DMS153 treated with DMSO at 0.1 percent for 48 hours (cell line): Measurements from ENCODE around the gene THAP3.

Source experiments
- DNase-seq: peaks from one replicate; lab custom pipeline; 2025; ENCODE audit not compliant: unreplicated experiment; lab: John Stamatoyannopoulos, UW

Gene THAP3

DNA sequence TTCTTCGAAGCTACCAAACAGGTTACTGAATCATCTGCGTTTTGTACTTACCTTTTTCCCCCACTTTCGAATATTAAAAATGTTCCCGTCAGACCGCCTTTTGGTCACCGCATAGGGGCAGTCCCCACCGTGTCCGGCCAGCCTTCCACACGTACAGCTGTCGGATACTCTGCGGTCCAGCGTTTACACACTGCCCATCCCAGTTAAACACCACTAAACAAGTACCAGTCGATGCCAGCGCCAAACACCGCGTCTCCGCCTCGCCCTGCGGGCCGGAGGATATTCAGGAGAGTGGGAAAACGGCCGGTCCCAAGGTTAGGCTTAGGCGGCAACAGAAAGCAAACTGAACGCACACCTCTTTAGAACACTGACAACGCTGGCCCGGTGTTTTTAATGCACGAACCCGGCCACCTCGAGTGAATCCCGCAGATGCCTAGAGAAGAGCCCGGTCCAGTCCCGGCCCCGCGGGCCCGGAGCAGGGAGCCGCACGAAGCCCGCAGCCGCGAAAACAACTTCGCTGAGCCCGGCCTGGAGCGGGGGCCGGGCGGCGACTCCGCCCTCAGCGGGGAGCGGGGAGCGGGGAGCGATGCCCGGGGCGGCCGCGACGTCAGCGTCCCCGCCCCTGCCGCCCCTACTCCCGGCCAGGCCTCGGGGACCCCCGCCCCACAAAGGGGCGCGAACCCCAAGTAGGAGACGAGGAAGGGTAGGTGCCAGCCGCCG is 11.9 kb upstream of the THAP3 start:
- peak; percentile 32 for DNase-seq

DNA sequence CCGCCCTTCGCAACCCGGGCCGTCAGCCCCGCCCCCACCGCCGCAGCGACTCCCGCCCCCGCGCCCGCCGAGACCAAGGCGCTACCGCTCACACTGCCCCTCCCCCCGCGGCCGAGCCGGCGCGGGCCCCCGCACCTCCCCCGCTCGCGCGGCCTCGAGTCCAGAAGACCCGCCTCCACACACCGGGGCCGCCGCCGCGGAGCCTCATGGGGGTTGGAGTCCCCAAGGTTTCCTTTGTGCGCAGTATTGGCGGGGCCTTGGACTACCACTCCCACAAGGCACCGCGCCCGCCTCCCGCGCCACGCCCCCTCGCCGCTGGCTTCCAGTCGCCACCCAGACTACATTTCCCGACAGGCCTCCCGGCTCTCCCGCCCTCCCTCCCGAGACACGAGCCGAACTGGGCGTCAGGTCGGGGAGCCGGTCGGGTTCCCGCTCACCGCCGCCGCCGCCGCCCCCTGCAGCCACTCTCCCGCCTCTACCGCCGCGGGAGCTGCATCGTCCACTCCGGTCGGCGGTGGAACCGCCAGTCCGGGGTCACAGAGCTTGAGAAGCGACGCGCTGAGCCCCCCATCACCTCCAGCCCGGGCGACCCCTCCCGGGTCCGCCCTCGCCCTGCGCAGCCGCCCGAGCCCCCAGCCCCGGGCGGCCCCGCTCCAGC is 11.2 kb upstream of the THAP3 start, which contains the start of gene PHF13:
Gene PHF13, plus strand, starts transcription at position 371 of the 658 bp plus-strand sequence. CDS start 336 bp downstream, outside the sequence.
- DNase-seq = peak; percentile 94

DNA sequence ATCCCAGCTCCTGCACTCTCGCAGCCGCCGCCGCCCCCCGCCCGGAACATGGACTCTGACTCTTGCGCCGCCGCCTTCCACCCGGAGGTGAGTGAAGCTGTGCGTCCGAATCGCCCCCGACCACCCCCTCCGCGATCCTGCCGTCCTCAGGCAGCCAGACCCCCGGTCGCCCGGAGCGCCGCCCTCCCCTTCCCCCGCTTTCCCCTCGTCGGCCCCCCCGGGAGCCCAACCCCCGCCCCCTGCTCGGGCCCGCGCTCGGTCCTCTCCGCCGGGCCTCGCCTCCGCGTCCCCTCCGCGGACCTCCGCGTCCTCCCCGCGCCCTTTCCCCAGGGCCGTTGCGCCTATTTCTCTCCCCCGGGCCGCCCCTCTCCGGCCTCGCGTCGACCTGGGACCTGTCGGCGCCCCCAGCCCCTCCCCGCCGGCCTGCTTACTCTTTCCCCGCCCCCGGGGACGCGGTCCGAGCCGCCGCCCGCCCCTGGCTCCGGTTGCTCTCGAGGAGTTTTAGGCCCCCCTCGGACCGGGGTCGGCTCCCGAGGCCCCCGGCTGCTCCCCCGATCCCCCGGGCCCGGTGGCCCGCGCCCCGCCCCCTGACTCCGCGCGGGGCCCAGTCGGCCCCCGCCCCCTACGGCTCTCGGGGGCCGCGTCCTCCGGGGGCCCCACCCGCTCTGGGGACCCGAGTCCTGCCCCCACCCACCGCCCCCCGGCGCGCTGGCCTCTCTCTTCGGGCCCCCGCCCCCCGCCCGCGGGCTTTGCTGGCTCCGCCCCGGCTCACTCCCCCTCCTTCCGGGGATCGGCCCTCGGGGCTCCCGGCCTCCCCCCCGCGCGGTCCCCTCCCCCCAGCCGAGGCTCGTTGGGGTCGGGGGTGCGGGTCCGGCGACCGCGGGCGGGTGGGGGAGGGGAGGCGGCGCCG is 10.4 kb upstream of the THAP3 start:
- no peak for DNase-seq

DNA sequence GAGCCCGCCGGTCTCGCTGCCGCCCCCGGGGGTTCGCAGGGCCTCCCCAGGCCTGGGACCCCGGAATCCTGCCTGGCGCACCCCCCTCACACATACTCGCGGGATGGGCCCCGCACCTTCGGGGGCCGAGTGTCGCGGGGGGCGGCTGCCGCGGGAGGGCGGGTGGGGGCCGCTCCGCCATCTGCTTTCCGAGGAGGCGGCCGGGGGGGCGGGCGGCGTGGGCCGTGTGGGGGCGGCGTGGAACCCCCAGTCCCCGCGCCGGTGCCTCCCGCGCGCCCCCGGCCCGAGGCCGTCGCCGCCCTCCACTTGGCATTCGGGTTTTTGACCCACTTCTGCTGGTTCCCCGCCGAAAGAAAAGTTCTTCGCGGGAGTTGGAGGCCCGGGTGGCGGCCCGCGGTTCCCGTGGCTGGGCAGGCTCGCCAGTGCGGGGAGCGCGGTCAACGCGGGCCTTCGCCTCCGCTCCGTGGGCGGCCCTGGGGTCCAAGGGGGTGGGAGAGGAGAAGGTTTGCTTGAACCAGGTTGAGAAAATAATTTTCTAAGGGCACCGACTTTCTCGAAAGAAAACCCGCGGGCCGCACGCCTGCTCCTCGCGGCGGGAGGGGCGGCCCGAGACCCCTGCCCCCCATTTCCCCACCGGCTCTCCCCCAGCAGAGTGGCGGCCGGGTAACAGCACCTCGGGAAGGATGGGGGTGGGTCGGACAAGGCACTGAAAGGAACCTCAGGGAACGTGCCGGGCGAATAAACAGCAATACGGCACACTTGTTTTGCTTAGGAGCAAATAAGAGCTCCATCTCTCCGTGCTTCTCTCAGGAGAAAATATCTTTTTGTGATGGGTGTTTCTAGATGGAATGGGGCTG is 9.5 kb upstream of the THAP3 start:
- DNase-seq = no peak

DNA sequence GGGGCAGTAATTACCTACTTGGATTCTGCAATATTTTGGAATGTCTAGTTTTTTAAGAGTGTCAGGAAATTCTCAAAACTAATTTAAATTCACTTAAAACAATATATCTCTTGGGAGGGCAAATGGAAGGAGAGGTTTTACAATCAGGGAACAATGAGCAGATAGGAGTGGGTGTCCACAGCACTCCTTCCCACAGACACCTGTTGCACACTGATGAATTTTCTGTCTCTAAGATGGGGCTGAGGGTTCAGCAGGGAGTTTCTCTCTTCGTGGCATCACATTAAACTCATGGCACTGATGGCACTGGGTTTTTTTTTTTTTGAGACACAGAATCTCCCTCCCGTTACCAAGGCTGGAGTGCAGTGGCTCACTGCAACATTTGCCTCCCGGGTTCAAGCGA is 5.6 kb upstream of the THAP3 start:
- DNase-seq = no peak

DNA sequence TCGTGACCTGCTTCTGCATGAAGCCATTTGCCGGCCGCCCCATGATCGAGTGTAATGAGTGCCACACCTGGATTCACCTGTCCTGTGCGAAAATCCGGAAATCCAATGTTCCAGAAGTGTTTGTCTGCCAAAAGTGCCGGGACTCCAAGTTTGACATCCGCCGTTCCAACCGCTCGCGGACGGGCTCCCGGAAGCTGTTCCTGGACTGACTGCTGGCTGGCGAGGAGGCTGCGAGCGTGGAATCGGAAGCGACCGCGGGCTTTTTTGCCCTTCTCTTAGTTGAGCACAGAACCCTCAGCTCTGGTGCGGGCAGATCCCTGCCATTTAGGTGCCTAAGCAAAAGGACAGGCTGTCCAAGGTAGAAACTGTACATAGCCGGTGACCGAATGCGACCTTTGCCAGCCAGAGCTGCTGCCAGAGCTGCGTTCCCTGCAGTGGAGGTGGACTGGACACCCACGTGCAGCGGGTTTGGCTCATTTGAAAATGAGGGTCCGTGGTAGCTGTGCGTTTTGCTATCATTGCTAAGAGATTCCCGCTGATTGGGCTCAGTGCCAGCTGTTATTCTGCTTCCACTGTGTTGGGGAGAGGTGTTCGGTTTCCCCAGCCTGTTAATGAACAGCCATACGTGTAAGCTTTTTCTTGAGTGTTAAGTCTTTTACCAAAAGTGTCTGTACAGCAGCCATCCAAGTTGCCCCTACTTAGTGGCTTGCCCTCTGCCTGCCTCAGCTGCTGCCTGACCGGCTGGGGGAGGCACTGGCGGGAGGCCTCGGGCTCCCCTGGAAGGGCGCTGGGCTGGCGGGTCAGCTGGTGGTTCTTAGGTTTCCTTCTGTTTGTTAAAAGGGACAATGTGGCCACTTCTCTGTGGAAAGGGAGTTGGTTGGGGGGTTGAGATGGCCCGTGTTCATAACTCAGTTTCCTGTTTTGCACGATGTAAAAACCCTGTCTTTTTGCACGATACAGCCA is 3.0 kb upstream of the THAP3 start:
- no peak for DNase-seq

DNA sequence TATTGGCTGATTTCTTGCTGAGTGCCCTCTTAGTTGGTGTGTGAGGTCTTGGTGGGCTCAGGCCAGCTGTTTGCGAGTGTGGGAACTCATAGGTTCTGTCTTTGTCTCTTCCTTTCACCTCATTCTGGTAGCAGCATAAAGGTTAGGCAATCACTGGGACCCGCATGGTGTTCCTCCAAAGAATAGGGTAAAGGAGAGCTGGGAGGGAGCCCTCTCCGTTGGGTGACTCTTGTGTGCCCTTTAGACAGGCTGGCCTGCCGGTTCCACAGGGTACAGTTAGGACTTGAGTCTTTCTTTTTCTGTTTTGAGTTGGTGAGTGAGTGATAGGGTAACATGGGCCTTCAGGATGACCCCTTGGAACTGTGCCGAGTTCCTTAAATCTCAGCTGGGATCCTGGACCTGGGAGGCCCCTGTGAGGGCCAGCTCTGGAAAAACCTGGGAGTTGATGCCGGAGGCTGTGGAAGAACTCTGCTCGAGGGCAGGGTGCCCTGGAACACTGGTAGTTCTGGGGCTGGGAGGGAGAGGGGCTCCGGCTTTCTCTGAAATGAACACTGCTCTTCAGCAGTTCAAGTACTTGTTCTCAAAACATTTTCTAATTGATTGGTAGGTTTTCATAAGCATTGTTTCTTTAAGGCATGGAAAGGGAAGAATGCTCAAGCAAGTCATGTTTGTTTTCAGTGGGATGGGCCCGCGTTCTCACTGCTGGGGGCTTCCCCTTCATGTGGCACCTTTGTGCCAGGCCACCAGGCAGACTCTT is 2.1 kb upstream of the THAP3 start:
- DNase-seq = no peak

DNA sequence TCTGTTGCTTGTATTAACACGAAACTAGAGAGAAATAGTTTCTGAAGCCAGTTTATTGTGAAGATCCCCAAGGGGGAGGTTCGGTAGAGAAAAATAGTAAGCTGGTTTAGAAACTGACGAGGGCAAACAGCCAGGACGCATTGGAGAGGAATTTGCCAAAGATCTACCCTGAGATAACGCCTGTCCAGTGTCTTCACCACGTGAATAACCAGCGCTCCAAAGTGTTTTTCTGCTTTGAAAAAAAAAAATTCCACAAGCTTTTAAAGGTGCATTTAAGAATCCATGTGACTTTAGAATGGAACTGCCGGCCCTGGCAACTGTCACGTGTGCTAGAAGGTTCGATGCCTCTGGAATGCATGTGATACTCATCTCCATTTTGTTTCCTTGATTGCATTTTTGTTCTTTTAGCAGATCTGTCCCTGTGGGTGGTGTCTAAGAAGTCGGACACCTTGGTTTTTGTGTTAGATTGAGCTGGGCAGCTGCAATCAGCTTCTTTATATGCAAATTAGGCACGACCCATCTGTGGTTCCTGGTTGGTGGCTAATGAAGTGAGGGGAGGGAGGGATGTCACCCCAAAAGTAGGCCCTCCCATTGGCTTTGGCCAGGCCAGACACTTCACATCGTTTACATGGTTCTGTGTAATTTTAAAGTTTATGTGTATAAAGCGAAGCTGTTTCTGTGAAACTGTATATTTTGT is 1.3 kb upstream of the THAP3 start:
- no peak for DNase-seq

DNA sequence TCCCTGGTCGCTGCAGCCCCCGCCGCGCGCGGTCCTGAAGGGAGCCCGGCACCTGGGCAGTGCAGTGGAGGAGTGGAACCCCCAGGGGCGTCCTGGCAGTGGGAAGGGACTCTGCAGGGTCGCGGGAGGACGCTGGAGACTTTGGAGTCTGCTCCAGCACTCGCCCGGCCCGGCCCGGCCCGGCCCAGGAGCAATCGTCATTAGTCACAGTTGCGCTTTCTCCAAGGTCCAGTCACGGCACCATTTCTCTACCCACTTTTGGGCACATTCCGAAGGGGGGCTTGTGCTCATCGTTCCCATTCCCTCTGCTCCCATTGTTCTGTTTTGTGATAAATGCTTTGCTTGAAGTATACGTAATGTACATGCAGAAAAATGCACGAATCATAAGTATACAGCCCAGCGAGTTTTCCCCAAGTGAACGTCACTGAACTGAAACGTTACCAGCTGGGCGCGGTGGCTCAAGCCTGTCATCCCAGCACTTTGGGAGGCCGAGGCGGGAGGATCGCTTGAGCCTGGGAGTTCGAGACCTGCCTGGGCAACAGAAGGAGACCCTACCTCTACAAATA is 999 bp downstream of the THAP3 start:
- no peak for DNase-seq

DNA sequence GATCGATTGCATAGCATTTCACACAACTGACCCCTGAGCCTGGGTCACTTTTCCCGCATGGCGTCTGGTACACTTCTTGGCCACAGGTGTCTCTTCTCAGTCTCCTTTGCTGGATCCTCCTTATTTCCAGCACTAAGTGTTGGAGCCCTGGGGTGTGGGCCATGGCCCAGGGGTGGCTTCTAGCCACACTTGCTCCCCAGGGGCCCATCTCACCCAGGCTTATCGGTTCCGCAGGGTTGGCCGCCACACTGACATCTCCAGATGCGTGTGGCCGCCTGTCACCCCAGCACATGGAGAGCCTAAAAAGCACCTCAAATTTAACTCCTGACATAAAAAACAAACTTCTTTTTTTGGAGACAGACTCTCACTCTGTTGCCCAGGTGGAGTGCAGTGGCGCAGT is 2.4 kb downstream of the THAP3 start:
- no peak for DNase-seq

DNA sequence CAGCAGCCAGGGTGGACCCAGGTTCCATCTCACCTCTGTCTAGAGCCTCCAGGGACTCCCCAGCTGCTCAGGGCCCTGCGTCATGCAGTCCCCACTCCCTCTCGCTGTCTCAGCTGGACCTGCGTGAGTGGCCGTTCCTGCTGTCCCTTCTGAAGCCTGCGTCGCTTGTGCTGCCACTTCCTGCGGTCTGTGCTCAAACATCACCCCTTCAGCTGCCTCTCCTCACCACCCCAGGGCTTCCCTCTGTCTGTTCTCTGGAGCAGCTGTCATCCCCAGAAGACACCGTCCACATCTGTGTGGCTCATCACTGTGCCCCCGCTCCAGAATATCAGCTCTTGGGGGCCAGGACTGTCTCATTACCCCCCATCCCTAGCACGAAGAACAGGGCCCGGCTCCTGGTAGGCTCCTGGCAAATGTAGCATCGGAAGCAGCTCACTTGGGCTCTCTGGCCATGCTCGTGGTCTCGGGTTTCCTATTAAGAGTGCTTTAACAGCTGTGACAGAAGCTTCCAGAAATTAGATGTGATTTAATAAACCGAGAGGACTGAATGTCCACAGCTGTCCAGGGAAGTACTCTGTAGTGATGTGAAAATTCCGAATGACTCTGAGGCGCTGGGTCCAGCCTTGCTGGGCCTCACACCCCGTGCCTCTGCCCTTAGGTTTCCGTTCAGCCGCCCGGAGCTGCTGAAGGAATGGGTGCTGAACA is 3.3 kb downstream of the THAP3 start:
- DNase-seq = no peak

DNA sequence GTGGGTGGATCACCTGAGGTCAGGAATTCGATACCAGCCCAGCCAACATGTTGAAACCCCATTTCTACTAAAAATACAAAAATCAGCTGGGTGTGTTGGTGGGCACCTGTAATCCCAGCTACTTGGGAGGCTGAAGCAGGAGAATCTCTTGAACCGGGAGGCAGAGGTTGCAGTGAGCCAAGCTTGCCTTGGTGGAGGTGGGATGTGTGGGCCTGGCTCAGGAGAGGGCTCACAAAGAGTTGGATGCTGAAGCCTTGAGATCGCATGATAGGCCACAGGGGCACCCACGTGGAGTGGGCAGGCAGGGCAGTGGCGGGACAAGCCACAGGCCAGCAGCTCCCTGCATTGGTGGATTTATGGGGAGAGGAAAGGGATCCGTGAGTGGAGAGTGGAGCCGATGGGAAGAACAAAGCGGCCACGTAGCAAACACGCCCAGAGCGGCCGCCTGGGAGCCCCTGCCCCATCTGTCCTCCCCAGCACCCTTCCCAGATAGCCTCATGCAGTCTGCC is 4.4 kb downstream of the THAP3 start:
- DNase-seq = no peak

DNA sequence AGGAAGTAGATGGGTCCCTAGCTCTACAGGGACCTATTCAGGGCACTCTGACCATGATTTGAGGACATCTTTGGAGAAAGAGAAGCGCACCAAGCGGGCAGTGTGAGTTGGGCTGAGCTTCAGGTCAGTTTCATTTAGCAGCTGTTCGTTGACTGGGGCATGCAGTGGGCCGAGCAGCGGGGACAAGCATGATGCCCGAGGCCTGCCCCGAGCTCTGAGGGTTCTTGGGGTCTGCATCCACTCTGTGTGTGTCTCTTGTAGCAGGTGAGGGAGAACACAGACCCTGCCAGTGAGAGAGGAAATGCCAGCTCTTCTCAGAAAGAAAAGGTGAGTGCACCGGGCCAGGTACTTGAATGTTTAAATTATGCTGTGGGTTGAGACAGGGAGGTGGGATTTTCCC is 5.4 kb downstream of the THAP3 start:
- DNase-seq = no peak

DNA sequence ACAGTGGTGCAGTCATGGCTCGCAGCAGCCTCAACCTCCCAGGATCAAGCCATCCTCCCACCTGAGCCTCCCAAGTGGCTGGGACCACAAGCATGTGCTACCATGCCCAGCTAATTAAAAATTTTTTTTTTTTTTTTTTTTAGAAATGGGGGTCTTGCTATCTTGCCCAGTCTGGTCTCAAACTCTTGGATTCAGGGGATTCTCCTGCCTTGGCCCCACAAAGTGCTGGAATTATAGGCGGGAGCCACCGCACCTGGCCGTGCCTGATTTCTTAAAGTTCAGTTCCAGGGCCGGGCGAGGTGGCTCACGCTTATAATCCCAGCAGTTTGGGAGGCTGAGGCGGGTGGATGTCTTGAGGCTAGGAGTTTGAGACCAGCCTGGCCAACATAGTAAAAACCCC is 6.4 kb downstream of the THAP3 start:
- no peak for DNase-seq

DNA sequence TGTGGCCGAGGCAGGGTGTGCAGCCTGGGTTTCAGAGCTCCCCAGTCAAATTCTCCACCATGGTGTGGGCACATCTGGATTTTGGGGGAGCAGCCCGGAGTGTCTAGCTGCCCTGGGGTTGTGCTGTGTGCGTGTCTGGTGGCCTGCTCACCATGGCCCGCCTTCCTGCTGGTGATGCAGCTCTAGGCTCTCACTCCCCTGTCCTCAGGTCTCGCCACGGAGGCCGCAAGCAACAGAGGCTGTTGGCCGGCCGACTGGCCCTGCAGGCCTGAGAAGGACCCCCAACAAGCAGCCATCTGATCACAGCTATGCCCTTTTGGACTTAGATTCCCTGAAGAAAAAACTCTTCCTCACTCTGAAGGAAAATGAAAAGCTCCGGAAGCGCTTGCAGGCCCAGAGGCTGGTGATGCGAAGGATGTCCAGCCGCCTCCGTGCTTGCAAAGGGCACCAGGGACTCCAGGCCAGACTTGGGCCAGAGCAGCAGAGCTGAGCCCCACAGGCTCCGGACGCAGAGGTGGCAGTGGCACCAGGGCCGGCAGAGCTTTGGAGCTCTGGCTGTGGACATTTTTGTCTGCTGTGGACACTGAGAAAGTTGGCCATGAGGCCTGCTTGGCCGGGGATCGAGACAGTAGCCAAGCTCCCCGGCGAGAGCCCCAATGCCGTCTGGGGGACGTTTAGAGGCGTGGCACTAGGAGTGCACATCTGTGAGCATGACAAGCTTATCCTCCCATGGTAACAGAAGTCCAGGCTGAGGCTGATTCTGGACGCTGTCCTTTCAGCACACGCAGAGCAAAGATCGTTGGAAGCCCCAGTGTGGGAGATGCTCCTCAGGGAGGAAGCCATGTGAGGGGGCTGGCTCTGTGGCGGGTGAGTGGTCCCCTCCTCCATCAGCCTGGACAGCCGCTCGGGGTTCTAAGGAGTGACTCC is 8.2 kb downstream of the THAP3 start:
- DNase-seq = no peak
